Colon (tissue), 2 donors: ENCODE measurements around the gene PLCL1.

ENCODE experiments used
- FAIRE-seq: peaks from 2 replicates; lab custom pipeline; 2012; peaks lifted over from hg19 to GRCh38; lab: Jason Lieb, UNC
- donor health status: control.
- donor health status: control.

Gene PLCL1

DNA sequence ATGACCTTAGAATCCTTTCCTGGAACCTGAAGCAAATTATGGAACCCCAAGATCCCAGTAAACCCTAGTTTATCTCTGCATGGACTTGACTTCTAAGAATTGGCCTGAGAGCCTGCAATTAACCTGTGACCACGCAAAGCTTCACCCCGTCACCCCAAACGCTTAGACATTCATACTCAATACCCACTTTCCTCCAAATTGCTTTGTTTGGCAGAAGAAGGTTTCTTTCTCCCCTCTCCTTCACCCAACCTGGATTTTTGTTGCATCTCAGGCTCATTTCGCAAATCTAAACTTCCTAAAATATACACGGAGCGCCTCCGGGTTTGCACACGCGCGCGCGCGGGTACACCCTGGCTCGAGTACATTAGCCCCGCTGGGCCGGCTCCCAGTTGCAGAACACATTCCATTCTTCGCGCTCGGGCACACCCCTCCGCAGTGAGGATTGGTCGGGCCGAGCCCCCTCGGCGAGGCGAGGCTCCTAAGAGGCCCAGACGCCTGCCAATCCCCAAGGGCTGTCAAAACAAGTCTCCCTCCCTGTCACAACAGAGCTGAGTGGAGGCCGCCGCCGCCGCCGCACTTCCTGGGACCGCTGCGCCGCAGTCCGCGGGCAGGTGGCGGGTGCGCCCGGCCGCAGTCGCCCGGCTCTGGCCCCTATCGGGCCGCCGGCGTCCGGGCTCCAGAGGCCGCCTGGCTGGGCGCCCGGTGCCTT is at the start of gene PLCL1:
PLCL1 (plus strand) TSS at position 545 of the 709 bp plus-strand sequence.
- FAIRE-seq = no peak

DNA sequence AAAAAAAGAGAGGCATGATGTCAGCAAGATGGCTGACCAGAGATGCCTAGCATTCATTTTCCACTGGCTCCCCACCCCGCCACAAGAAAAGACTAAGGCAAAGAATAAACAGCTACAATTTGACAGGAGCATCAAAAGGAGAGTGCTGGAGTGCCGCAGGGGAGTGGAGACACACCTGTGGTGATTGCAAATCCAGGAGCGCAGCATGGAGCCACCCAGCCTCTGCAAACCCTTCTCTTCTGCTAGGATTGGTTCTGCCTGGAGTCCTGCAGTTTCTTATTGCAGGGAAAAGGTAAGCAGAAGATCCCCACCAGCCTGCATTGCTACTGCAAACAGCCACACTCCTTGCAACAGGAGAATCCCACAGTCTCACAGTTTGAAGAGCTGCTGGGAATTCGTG is 45.4 kb upstream of the PLCL1 start:
- FAIRE-seq = no peak

DNA sequence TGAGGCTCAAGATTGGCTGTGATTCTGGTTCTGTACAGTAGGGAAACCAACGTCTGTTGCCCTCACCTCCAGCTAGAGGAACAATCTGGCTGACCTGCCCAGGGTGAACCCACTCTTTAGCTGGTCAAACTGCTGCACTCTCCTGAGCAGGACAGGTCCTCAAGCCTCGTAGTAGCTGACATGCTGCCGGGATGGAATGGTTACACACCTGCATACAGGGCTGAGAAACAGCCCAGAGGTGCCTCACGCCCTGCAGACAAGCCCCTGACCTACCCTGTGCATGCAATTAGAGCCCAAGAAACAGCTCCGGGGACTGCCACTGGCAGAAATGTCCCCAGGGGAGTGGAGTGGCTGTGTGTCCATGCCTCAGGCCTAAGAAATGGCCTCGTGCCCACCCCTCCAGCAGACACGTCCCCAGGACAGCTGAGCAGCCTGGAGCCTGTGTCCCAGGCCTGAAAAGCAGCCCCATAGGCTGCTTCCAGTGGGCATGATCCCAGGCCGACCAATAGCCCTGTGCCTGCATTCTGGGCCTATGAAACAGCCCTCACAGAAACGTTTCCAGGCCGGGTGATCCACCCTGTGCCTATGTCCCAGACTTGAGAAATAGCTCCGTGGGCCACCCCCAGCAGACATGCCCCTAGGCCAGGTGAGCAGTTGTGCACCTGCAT is 44.6 kb upstream of the PLCL1 start:
- FAIRE-seq = no peak

DNA sequence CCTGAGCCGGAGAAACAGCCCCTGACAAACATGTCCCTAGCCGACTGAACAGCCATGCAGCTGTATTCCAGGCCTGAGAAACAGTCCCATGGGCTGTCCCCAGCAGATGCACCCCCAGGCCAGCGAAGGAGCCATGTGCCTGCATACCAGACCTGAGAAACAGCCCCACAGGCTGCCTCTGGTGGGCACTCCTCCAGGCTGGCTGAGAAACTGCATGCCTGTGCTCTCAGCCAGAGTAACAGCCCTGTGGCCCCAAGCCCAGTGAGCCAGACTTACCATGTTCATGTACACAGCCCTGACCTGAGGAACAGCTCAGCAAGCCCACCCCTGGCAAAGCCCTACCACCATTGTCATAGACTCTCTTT is 44.1 kb upstream of the PLCL1 start:
- FAIRE-seq = no peak

DNA sequence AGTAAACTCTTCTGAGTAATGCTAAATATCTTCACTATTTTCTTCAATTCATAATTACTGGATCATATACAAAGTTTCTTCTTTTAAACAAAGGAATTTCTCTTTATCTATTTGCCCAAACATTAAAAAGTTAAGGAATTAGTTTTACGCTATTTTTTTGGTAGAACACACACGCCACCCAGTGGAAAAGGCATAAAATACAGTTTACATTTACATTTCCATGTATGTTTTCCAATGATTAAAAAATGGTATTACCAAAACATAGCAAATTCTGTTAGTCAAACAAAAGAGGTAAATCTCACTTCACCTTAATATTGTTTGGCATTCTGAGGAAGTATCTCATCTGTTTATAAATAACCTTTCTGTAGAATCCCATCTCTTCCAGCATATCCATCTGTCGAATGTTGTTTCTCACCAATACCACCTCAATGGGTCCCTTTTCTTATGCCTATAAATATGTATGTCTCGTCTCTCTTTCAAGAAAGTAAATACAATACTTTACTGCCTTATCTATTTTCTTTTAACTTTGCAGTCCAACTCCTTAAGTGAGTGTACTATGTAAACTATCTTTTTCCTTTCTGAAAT is 26.5 kb upstream of the PLCL1 start:
- peak; percentile 94 for FAIRE-seq

DNA sequence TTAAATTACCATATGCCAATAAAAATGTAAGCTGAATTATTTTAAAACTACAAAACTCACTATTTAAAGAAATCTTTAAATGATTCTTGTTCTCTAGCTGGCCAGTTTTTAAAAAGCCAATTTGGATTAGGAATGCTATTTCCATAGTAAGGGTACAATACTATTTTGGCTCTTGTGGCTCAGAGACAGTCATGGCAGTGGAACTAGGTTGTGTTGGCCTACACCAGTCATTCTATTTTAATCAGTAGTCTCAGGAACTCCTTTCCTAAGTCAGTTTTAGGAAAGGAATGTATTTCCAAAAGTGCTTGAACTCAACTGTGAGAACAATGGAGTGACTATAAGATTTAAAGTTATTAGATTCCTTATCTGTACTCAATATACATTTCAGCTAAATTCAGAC is 25.1 kb upstream of the PLCL1 start:
- FAIRE-seq = no peak

DNA sequence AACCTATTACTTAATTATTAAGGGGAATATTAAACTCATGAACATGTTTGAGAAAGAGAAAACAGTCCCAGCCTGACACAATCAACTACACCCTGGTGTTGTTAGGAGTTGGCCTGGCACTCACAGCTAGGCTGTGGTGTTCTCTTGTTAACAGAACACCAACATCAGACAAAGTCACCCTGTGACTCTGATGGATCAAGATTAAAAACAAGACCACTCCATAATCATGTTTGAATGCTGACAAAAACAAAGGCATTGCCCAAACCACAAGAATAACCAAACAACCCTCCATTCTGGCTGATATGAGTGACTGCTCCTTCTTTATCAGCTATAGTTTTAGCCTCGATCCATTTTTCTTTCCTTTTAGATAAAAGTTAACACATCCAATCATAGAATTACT is 22.3 kb upstream of the PLCL1 start:
- FAIRE-seq = no peak

DNA sequence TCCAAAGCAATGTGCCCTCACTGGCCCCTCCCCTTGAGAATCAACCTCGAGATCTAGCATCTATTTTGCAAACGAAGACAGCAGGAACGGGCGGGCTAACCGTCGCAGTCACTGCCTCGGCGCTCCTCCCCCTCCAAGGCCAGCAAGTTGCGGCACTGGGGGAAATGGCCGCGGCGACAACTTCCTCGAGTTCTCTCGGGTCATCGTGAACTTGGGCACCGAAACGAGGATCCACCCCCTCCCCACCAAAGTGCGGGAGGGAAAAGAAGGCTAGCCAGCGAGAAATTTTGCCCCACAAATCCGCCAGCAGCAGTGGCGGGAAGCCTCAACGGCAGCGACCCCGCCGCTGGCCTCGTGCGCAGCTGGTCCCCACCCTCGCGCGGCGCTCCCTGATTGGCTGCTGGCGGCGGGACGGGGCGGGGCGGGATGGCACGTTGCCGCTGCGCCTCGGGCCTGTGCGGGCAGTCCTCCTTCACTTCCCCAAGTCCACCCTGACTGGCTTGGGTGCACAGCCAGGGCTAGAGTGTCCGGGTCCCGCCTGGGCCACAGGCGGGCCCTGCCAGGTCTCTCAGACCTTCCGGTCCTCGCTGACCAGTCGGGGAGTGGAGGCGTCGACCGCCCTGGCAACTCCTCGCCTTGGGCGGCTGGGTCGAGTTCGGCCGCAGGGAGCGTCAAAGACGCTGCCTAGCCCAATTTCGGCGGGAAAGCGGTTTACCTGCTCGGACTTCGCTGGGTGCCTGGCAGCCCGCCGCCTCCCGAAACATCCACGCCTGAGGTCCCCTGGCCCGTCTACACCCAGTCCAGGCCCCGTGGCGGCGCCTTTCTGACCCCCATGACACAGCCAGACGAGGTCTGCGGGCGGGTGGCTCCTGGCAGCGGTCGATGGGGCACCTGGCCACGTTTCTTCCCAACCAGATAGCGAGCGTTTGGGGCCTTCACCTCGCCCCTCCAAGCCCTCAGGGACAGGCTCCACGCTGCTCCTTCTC is 19.1 kb upstream of the PLCL1 start, which contains the start of gene BOLL:
BOLL (minus strand) TSS at position 364 of the 986 bp plus-strand sequence. CDS start 3,469 bp downstream, outside the sequence.
- no peak for FAIRE-seq

DNA sequence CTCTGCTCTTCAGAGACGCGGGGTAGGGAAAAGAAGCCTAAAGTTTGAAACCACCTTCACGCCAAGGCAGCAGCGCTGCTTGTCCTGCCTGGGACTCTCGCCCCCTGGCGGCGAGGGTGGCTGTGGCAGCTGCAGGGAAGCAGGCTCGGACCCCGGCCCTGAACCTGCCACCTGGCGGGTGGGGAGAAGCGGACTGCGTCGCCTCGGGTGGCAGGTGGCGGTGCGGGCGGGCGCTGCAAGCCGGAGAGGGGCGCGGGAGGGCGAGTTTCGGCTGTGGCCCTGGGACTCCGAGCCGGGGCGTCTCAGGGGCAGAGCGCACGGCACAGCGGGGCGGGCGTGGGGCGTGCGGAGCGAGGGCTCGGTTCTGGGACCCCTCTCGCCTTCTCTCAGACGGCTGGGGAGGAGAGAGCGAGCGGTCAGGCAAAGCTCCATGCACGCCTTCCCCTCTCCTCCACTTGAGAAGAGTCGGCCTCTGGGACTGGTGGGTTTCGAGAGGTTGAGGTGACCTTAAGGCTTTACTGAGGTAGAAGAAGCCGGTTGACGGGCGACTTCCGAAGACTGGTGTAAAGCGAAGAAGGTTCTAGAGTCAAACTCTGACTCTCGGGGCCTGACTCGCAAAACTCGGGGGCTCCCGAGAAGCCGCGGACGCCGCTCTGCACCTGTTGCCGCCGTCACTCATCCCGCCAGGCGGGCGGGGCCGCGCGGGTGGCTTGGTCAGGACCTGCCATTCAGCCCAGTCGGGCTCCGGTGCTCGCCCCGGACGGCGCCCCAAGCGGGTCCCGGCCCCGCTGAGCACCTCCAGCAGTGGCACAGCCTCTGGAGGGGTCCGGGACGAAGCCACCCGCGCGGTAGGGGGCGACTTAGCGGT is 18.1 kb upstream of the PLCL1 start:
- no peak for FAIRE-seq

DNA sequence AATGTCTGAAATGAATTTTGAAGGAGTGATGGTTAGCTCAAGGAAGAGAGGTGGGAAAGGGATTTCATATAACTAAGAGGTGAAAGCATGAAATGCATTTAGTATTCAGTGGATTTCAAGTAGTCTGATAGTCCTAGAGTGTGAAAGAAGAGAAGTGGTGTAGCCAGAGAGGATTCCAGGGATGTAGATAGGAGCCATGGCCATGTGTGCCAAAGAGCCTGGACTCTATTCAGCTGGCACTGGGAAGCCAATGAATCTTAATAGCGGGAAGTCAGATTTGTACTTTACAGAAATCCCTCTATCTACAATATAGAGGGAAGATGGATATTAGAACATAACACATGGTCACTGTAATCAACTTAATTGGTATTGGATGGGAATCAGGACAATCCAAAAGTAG is 10.9 kb upstream of the PLCL1 start:
- no peak for FAIRE-seq

DNA sequence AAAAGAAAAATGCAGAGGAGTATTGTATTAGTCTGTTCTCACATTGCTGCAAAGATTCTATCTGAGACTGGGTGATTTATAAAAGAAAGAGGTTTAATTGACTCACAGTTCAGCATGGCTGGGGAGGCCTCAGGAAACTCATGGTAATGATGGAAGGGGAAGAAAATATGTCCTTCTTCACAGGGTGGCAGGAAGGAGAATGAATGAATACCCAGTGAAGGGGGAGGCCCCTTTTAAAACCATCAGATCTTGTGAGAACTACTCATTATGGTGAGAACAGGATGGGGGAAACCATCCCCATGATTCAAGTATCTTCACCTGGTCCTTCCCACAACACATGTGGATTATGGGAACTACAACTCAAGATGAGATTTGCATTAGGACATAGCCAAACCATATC is 9.1 kb upstream of the PLCL1 start:
- FAIRE-seq = no peak

DNA sequence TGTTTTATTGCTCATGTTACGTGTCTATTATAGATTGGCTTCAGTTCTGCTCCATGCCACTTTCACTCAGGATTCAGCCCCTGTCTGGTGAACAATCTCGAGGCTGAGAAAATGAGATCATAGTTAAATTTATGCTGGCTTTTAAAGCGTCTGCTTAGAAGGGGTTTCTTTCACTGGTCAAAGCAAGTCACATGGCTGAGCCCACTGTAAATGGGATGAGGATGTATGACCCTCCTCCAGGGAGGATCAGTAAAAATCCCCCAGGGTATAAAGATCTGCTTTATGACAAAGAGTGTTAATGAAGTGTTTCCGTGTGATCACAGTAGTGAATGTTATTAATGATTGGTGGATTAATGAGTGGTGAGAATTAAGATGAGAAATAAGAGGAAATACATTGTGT is 6.2 kb upstream of the PLCL1 start:
- FAIRE-seq = no peak

DNA sequence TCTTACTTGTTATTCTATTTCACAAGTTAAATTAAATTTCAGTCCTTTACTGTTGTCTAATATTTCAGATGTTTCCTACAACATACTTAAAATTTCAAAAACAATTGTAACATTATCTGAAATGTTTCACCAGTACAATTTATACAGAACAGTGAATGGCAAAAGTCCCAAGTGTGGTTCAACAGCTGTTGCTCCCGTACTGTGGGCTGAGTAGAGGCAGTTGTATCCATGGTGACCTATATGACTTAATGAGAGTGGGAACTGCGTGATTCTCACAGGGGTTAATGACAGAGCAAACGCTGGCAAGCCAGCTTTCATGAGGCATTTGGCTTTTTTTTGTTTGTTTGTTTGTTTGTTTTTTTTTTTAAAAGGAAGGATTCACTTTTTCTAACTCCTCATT is 5.3 kb upstream of the PLCL1 start:
- FAIRE-seq = no peak

DNA sequence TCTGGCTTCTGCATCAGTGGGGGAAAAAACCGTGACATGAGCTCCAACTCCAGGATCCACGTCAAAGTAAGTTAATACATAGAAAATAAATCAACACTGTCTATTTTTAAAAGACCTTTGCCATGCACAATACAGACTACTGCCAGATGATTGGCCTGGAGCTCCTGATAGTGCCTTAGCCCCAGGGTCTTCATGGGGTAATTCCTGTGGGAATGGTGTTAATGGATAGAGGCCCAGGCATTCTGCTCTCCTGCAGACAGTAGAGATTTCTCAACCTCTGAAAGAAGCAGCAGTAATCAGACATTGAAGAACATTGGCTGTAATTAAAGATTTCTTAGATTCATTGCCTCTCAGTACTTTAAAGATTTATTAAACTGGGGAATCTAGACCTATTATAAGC is 4.3 kb upstream of the PLCL1 start:
- FAIRE-seq = no peak

DNA sequence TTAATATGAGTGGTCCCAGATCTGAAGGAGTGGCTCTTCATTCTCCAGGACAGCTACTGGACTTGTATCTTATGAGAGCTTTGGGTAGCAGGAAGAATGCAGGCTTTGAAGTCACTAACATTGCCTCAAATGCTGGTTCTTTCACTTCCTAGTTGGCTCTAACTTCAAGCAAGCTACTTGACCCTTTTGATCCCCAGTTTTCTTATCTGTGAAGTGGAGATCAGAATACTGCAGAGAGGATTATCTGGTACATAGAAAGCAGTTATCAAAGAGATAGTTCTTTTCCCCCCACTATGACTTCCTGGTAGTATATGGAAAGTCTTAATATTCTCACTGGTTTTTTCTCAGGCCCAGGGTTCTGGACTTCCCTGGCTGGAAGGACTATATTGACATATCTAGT is 3.4 kb upstream of the PLCL1 start:
- FAIRE-seq = no peak

DNA sequence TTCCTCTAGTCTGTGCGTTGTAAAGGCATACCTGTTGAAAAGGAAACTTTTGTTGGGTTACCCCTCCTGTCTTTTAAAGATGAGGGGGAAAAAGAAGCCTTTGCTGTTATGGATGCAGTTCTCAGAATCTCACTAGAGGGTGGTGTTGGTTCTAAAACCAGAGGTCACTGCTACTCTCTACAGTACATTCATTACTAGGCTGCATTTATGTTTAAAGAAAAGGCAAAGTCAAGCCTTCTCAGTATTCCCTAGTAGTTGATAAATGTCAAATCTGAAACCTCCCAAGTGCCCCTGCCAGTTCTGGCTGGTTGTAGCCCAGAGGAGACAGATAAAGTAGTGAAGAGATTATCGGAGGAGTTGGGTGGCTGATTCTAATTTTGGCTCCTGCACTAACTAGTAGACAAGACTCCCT is 1.4 kb upstream of the PLCL1 start:
- FAIRE-seq = no peak

DNA sequence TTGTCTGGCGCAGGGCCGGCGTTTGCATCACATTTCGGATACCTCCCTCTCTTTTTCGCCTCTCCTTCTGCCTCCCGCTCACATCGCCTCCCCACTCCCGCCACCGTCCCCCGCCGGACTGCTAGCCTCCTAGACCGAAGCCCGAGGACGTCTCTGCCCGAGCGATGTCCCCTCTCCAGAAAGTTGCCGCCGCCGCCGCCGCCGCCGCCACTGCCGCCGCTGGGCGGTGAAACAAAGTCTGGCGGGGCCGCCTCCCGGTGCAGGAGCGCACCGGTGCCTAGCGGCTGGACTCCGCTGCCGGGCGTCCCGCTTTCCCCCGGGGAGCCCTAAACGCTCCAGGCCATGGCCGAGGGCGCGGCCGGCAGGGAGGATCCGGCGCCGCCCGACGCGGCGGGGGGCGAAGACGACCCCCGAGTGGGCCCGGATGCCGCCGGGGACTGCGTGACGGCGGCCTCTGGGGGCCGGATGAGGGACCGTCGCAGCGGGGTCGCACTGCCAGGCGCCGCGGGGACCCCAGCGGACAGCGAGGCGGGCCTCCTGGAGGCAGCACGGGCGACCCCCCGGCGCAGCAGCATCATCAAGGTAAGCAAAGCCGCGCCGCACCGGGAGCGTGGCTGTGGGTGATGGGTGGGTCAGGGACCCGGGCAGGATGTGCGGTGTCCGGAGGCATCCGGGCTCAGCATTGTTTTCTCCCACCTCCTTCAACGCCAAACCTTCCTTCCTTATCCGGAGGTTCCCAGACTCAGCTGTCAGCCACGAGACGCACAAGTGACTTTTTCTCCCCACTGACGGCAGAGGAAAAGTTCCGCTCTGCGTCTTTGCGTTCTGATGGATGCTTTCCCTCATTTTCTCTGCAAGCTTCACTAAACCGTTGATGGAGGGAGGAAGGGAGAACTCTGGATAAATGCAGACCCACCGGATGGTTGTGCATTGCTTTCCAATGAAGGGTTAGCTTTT is 643 bp downstream of the PLCL1 start:
- no peak for FAIRE-seq

DNA sequence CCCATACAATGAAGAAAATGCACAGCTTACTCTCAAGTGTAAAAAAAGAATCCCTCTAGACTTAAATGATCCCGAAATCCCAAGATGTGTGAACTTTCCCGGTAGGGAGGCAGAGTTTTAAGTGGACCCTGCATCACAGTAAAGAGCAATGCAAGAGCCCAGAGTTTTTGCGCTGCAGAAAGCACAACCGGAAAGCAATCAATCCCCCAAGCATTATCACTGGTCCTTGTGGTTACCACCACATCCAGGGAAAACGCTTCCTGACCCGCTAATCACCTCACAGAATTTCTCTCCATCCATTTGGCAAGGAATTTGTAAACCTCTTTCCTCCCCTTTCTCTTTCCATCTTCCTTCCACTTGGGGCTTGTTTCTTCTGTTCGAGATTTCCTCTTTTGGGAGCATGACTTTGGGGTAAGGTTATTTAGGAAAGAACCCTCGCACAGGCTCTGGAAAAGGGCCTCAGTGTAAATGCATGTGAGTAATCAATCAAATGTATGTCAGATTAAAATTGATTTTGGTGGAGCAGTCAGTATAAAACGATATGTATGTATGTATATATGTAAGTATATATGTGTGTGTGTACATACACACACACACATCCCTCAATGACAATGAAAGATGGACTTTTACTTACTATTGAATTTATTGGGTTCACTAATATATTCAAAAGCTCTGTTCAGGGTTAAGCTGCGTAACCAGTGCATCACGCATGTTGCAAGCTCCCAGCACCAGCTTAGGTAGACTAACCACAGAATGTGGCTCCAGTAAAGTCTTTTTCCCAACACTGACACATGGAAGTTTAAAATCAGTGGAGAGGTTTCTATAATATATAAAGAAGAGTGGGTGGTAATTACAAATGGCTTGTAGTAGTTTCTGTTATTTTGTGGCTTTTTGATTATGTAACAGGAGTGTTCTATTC is 1.6 kb downstream of the PLCL1 start:
- FAIRE-seq = no peak

DNA sequence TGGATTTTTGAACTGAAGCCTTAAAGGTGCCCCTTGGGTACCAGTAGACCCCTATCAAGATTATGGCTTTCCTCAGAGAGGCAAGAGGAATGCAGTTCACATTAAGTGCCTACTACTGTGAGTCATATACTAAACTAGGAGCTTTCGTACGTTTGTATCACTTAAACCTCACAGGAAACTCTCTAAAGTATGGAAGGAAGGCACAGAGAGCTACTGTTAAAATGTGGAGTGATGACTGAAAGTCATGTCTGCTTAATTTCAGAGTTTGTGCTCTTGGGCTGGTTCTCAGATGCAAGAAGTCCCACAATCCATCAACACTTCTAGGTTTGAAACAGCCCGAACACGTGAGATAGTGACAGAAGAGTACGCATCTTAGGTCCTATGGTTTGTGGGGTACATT is 4.7 kb downstream of the PLCL1 start:
- no peak for FAIRE-seq
